Esophagus muscularis mucosa (tissue), 4 donors: ENCODE results near the gene PLCG2. TPM values are rescaled to one million over a fixed set of nuclear protein-coding genes. Genes with fewer than 3 reads are reported as not detected.

Experiments used
- DNase-seq: peaks from one replicate; pipeline ENCODE4 v3.0.0-alpha.2; 2017; ENCODE audit errors: extremely low spot score
- H3K27ac ChIP-seq, 4 donors: fragments of 200-600 bp; sonication (generic); replicated peaks in 1 of 4; 1 replicate in 3 of 4; 2 replicates in 1 of 4; pipeline ENCODE4 v1.5.1; 2016 to 2019; ENCODE audit warnings: mild to moderate bottlenecking in 1 of 4
- H3K27me3 ChIP-seq, 4 donors: fragments of 200-600 bp; sonication (generic); one replicate each; pipeline versions ENCODE4 v1.5.1 to v1.6.0; 2016 to 2019
- H3K36me3 ChIP-seq, 4 donors: fragments of 200-600 bp; sonication (generic); one replicate each; pipeline ENCODE4 v1.5.1; 2016 to 2019
- H3K4me1 ChIP-seq, 4 donors: fragments of 200-600 bp; sonication (generic); one replicate each; pipeline ENCODE4 v1.5.1; 2016 to 2019
- H3K4me3 ChIP-seq, 4 donors: fragments of 200-600 bp; sonication (generic); 1 replicate in 2 of 4; 2 replicates in 2 of 4; pipeline ENCODE4 v1.5.1; 2016 to 2019; ENCODE audit warnings: mild to moderate bottlenecking in 4 of 4, moderate library complexity in 1 of 4
- H3K9me3 ChIP-seq, 4 donors: fragments of 200-600 bp; sonication (generic); 1 replicate in 3 of 4; 2 replicates in 1 of 4; pipeline ENCODE4 v1.5.1; 2016 to 2019
- EP300 ChIP-seq: sonication (generic); formaldehyde crosslinking; IDR thresholded peaks from one replicate; pipeline ENCODE4 v1.6.1; 2017; ENCODE audit warnings: antibody characterized with exemption
- POLR2A ChIP-seq: fragments of 450-650 bp; IDR thresholded peaks from one replicate; pipeline ENCODE4 v1.6.1; 2017; ENCODE audit warnings: antibody characterized with exemption, moderate library complexity, mild to moderate bottlenecking, low read depth
- POLR2AphosphoS5 ChIP-seq, 2 donors: sonication (generic); formaldehyde crosslinking; IDR thresholded peaks; one replicate each; pipeline ENCODE4 v1.6.1; 2017; ENCODE audit warnings: antibody characterized with exemption in 2 of 2
- WGBS: methylation state at CpG from one replicate; pipeline ENCODE4 v1.1.5; 2018; 5-methylcytosine and 5-hydroxymethylcytosine counted together
- intact Hi-C: fragments of 100-400 bp; cut with DNase I; formaldehyde crosslinking; loops from one replicate; pipeline ENCODE4 v1.15.1; 2023
- total RNA-seq, 4 donors: library from RNA; depleted of rRNA; stranded (reverse); fragments of >200 nt; gene quantifications; one replicate each; pipeline versions ENCODE4 v1.1.0 to v1.2.1, GENCODE V29; 2016
- TF ChIP-seq, protein P1 (sequence below), 3 experiments: fragments of 200-600 bp in 2 of 3; fragments of 450-650 bp in 1 of 3; sonication (generic) in 2 of 3; IDR thresholded peaks; one replicate each; pipeline ENCODE4 v1.5.1; 2017 to 2019; ENCODE audit warnings: antibody characterized with exemption in 3 of 3, mild to moderate bottlenecking in 2 of 3, moderate library complexity in 1 of 3

Gene PLCG2
- total RNA-seq, 4 donors from 2014 or later = 7.1 to 11.3 (median 9.9) TPM

DNA sequence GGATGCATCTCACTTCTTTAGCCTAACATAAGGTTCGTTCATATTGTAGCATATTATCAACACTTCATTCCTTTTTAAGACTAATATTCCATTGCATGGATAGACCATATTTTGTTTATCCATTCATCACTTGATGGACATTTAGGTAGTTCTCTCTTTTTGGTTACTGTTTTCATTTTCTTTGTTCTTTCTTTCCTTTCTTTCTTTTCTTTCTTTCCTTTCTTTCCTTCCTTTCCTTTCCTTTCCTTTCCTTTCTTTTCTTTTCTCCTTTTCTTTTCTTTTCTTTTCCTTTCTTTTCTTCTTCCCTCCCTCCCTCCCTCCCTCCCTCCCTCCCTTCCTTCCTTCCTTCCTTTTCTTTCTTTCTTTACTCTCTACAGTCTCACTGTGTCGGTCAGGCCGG lies 24.2 kb downstream of the PLCG2 start:
- intact Hi-C loops = no loop called here
- no peaks in the 10 kb centered on the region for H3K9me3 ChIP-seq
- 92% methylated on average over 3 of the region's 3 CpGs for WGBS
- H3K4me3 ChIP-seq = no peak overlapping the region
- H3K27me3 ChIP-seq = no peaks in the 10 kb centered on the region
- H3K27ac ChIP-seq = no peak overlapping the region
- H3K4me1 ChIP-seq = peaks cover 0 to 6% (median 5%) of the 10 kb centered on the region in 4 donors
- no peak for DNase-seq
- TF ChIP-seq POLR2A (no peak), POLR2AphosphoS5 (IDR thresholded peaks at IDR 0.05) (no peak)
- TF ChIP-seq, protein P1, sequence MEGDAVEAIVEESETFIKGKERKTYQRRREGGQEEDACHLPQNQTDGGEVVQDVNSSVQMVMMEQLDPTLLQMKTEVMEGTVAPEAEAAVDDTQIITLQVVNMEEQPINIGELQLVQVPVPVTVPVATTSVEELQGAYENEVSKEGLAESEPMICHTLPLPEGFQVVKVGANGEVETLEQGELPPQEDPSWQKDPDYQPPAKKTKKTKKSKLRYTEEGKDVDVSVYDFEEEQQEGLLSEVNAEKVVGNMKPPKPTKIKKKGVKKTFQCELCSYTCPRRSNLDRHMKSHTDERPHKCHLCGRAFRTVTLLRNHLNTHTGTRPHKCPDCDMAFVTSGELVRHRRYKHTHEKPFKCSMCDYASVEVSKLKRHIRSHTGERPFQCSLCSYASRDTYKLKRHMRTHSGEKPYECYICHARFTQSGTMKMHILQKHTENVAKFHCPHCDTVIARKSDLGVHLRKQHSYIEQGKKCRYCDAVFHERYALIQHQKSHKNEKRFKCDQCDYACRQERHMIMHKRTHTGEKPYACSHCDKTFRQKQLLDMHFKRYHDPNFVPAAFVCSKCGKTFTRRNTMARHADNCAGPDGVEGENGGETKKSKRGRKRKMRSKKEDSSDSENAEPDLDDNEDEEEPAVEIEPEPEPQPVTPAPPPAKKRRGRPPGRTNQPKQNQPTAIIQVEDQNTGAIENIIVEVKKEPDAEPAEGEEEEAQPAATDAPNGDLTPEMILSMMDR (IDR thresholded peaks at IDR 0.05) = no peak
- H3K36me3 ChIP-seq = no peaks in the 10 kb centered on the region

DNA sequence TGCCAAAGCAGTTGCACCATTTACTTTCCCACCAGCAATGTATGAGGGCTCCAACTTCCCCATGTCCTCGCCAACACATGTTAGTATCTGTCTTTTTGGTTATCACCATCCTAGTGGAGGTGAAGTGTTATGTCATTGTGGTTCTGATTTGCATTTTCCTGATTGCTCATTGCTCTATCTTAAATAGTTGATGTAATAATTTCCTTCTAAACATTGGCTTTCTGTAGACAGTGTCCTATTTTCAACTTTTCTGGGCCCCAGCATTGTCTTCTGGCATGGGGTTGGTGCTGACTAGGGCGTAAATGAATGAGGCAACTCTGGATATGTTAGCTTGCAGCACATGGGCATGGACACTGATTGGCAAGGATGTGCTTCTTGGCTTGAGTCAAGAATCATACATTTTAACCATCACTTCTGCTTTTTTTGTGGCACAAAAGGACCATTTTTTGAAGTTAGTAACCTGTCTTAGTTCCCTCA lies 25.1 kb downstream of the PLCG2 start:
- Histone ChIP-seq H3K9me3 (no peaks in the 10 kb centered on the region), H3K4me3 (no peak overlapping the region), H3K36me3 (no peaks in the 10 kb centered on the region), H3K27me3 (no peaks in the 10 kb centered on the region), H3K4me1 (no peaks in the 10 kb centered on the region), H3K27ac (no peak overlapping the region)
- intact Hi-C loops = no loop called here
- WGBS = 71% methylated on average over 2 of the region's 2 CpGs
- TF ChIP-seq POLR2A = no peak
- TF ChIP-seq, protein P1 (IDR thresholded peaks at IDR 0.05) = no peak
- TF ChIP-seq POLR2AphosphoS5 (IDR thresholded peaks at IDR 0.05) = no peak
- TF ChIP-seq EP300 = no peak
- no peak for DNase-seq

DNA sequence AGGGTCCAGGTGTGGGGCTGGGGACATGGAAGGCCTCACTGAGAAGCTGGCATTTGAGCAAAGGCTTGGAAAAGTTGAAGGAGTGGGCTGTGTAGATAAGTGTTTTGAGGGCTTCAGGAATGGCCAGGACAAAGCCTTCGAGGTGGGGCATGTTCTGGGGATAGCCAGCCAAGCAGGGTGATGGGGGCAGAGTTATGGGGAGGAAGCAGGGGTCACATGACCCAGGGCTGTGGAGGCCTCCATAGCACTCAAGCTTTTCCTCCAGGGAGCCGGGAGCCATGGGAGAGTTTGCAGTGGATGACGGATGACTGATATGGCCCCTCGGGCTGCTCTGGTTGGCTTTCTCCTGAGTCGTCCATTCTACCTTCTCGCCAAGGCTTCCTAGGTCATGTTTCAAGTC lies 27.6 kb downstream of the PLCG2 start:
- Histone ChIP-seq H3K4me3 (no peak overlapping the region), H3K27me3 (no peaks in the 10 kb centered on the region), H3K36me3 (no peaks in the 10 kb centered on the region), H3K4me1 (no peaks in the 10 kb centered on the region), H3K9me3 (no peaks in the 10 kb centered on the region), H3K27ac (no peak overlapping the region)
- TF ChIP-seq POLR2AphosphoS5 (IDR thresholded peaks at IDR 0.05) (no peak), EP300 (no peak), POLR2A (no peak)
- TF ChIP-seq, protein P1 (IDR thresholded peaks at IDR 0.05) = no peak
- intact Hi-C loops = no loop called here
- no peak for DNase-seq
- WGBS = 83% methylated on average over 6 of the region's 6 CpGs

DNA sequence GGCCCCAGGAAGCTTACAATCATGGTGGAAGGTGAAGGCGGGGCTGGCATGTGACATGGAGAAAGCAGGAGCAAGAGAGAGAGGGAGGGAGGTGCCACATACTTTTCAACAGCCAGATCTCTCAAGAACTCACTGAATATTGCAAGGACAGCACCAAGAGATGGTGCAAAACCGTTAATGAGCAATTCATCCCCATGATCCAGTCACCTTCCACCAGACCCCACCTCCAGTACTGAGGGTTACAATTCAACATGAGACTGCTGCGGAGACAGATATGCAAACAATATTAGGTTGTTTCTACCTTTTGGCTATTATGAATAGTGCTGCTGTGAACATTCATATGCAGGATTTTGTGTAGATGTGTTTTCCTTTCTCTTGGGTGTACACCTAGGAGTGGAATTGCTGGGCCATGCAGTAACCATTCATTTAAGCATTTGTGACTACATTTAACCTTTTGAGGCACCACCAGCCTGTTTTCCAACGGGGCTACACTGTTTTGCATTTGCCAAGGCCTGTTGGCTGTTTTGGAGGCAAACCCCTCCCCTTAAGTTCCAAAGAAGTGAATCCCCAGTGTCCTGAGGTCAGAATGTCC lies 28.8 kb downstream of the PLCG2 start:
- TF ChIP-seq, protein P1 (IDR thresholded peaks at IDR 0.05) = no peak
- TF ChIP-seq EP300 = no peak
- TF ChIP-seq POLR2A = no peak
- no peak for TF ChIP-seq POLR2AphosphoS5 (IDR thresholded peaks at IDR 0.05)
- intact Hi-C loops = no loop called here
- no peak for DNase-seq
- Histone ChIP-seq H3K4me1 (no peaks in the 10 kb centered on the region), H3K36me3 (no peaks in the 10 kb centered on the region), H3K27me3 (no peaks in the 10 kb centered on the region), H3K4me3 (no peak overlapping the region), H3K27ac (no peak overlapping the region), H3K9me3 (no peaks in the 10 kb centered on the region)
- WGBS = 78% methylated on average over 4 of the region's 4 CpGs

DNA sequence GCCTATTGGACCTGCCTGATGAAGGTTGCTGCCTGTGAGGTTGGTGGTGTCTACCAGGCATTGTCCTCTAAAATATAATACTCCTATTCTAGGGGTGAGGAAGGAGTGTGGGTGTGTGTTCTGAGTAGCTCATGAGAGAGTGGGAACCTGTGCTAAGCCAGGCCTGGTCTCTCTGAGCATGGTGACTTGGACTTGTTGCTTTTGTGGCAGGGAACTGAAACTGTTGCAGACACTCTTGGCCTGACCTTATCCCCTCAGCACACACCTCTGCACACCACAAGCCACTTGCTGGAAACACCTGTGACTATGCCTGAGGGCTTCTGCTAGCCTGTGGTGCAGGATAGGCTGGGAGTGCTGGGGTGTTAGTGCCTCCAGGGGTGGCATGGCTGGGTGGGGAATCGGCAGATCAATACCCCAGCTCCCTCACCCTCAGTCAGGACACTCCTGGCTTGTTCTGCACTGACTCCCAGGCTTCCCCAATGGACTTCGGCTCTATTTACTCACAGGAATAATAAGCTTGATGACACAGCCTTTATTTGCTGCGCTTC lies 29.9 kb downstream of the PLCG2 start:
- H3K27ac ChIP-seq = no peak overlapping the region
- WGBS = 89% methylated on average over 3 of the region's 3 CpGs
- intact Hi-C loops = no loop called here

More for the DNA sequence above, 29.9 kb downstream of the PLCG2 start:
- H3K27me3 ChIP-seq = no peaks in the 10 kb centered on the region
- no peaks in the 10 kb centered on the region for H3K4me1 ChIP-seq
- no peak for DNase-seq
- no peak overlapping the region for H3K4me3 ChIP-seq
- no peak for TF ChIP-seq POLR2A
- TF ChIP-seq, protein P1 (IDR thresholded peaks at IDR 0.05) = no peak
- no peak for TF ChIP-seq POLR2AphosphoS5 (IDR thresholded peaks at IDR 0.05)
- no peak for TF ChIP-seq EP300
- no peaks in the 10 kb centered on the region for H3K36me3 ChIP-seq
- H3K9me3 ChIP-seq = peaks cover 0 to 10% (median 0%) of the 10 kb centered on the region in 4 donors
